Stimulated activated effector memory CD8-positive, alpha-beta T cell treated with anti-CD3 and anti-CD28 coated beads, Interleukin-12 subunit alpha, Interleukin-12 subunit beta, amount 100 ng/mL, for 72 hours (primary cell): ENCODE measurements around the gene TMEM129.
A peak's percentile ranks its signal among the peaks of the same experiment; 100 is the strongest.

ENCODE experiments used
- ATAC-seq: fragments of 150-1000 bp; cut with Tn5 transposase; 2 replicates; pipeline ENCODE4 v1.10.0; 2021
- DNase-seq, 2 donors: peaks; one replicate each; pipeline ENCODE4 v3.0.0; 2021 to 2022; ENCODE audit warnings: low spot score in 2 of 2
- H3K27ac Mint-ChIP-seq: one replicate; pipeline ENCODE4 v1.8.0; 2022; ENCODE audit warnings: mild to moderate bottlenecking, mixed read lengths
- H3K36me3 Mint-ChIP-seq: one replicate; pipeline ENCODE4 v1.8.0; 2022; ENCODE audit warnings: mild to moderate bottlenecking, mixed read lengths
- H3K4me1 Mint-ChIP-seq: one replicate; pipeline ENCODE4 v1.8.0; 2022; ENCODE audit warnings: mixed read lengths
- H3K4me3 Mint-ChIP-seq: one replicate; pipeline ENCODE4 v1.8.0; 2022; ENCODE audit warnings: mild to moderate bottlenecking, mixed read lengths
- H3K9me3 Mint-ChIP-seq: one replicate; pipeline ENCODE4 v1.8.0; 2022; ENCODE audit warnings: mixed read lengths

The TMEM129 gene, protein sequence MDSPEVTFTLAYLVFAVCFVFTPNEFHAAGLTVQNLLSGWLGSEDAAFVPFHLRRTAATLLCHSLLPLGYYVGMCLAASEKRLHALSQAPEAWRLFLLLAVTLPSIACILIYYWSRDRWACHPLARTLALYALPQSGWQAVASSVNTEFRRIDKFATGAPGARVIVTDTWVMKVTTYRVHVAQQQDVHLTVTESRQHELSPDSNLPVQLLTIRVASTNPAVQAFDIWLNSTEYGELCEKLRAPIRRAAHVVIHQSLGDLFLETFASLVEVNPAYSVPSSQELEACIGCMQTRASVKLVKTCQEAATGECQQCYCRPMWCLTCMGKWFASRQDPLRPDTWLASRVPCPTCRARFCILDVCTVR

DNA sequence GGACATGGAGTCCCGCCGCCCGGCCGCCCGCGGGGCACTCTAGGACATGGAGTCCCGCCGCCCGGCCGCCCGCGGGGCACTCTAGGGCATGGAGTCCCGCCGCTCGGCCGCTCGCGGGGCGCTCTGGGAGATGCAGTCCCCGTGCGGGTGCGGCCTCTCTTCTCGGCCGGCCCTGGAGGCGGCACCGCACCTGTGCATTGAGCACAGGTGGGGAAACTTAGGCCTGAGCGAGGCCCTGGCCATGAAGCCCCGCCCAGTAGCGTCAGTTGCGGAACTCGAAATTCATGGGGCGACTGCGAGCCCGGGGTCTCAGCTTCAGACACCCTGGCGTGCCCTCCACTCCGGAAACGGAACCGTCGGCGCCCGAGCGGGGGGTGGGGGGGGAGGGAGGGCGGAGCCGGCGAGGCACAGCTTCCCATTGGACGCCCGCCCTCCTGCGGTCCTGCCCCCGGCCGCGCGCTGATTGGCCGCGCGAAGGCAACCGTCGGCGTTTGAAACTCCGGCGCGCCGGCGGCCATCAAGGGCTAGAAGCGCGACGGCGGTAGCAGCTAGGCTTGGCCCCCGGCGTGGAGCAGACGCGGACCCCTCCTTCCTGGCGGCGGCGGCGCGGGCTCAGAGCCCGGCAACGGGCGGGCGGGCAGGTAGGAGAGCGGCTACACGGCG is at the start of gene TMEM129, which contains the start of gene TACC3:
TSS of gene TMEM129 (minus strand) at position 321 of the 663 bp plus-strand sequence. CDS start 486 bp downstream, outside the sequence.
TSS of gene TACC3 (plus strand) at position 519 of the 663 bp plus-strand sequence. CDS start 1,901 bp downstream, outside the sequence.
- peak; percentile 76 to 95 for DNase-seq
- peak within 1 kb of the TSS; percentile 99 for H3K4me3 Mint-ChIP-seq
- peaks cover 54% of the 10 kb centered on the region for H3K4me1 Mint-ChIP-seq
- no peaks in the 10 kb centered on the region for H3K9me3 Mint-ChIP-seq
- peak; percentile 85 for ATAC-seq
- H3K27ac Mint-ChIP-seq: peak within 1 kb of the TSS; percentile 97
- peaks cover 66% of the 10 kb centered on the region for H3K36me3 Mint-ChIP-seq

DNA sequence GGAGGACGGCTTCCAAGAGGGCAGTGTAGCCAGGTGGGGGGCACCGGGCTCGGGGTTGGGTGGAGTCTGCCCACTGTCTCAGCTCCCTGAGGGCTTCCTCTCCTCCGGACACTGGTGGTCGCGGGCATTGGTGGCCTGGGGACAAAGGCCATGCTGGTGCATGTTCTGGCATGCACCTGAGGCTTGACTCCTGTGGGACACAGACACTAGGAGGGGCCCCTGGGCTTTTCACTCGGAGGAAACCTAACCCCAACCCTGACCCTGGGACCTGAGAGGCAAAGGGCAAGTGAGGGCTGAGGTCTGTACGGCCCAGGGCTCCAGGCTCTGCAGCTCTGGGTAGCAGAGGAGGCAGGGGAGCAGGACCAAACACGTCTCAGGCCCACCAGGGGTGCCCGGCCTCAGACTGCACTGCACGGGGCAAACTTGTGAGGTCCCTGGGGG is 49.7 kb upstream of the TMEM129 start:
- DNase-seq (no peak), ATAC-seq (no peak)
- Mint-ChIP-seq H3K9me3 (no peaks in the 10 kb centered on the region), H3K36me3 (no peaks in the 10 kb centered on the region), H3K4me1 (peaks cover 5% of the 10 kb centered on the region), H3K27ac (no peak overlapping the region), H3K4me3 (no peak overlapping the region)

DNA sequence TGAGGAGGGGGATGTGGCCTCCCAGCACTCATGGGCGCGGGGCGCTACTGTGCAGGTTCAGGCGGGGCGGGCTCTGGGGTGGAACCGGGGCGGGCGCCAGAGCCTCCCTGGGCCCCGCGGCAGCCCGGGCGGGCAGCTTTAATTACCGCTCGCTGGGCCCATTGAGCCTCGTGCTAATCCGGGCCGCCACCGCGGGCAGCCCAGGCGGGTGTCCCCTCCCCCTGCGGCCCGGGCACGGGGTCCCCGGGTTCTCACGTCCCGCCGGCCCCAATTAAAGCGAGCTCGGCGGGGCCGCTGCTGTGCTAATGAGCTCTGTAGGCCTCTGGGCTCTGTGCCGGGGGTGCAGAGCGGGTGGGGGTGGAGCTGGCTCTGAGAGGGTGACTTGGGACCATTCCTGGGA is 49.1 kb upstream of the TMEM129 start:
- Mint-ChIP-seq H3K36me3 (no peaks in the 10 kb centered on the region), H3K4me3 (no peak overlapping the region), H3K4me1 (peaks cover 5% of the 10 kb centered on the region), H3K9me3 (no peaks in the 10 kb centered on the region), H3K27ac (no peak overlapping the region)
- DNase-seq: no peak
- ATAC-seq: no peak

DNA sequence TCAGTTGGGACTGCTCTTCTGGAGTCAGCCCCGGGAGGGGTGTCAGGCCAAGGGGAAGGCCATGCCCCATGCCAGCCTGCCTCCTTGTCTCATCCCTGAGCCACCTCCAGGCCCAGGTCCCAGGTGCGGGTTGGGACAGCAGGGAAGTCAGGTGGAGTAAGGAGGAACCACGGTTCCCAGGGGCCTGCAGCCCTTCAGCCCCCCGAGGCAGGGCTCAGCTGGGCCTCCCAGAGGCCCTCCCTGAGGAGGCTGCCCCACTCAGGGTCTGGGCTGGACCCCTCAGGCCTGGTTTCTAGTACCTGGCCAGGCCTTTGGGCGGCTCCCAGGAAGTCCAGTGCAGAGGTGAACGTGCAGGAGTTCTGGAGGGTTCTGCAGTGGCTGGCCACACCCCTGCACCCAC is 48.6 kb upstream of the TMEM129 start:
- peaks cover 5% of the 10 kb centered on the region for H3K4me1 Mint-ChIP-seq
- DNase-seq: no peak
- ATAC-seq: no peak
- no peak overlapping the region for H3K4me3 Mint-ChIP-seq
- no peaks in the 10 kb centered on the region for H3K9me3 Mint-ChIP-seq
- H3K27ac Mint-ChIP-seq: no peak overlapping the region
- no peaks in the 10 kb centered on the region for H3K36me3 Mint-ChIP-seq

DNA sequence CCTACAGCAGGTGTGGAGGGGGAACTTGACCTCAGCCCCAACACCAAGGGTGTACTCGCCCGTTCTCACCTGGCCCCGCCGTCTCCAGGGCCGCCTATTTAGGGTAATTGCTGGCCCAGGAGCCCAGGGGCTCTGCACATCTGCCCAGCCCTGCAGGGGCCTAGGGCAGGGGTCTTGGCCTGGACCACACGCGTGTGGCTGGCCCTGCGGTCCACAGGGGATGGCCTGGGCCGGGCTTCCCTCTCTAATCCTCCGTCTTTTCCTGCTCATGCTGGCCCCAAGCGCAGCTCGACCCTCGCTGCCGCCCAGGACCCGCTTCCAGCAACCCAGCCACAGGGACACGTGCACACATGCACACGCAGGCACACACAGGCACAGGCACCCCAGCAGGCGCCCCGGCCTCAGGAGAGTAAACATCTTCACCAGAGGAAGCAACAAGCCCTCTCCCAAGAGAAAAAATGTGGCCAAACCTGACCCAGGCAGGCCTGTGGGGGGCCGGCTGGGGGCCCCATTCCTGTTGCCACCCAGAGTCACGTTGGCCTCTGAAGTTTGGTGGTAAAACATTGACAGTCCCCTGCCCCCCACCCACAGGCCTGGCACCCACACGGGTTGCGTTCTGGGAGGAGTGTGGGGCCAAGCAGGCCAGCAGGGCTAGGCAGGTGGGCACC is 47.4 kb upstream of the TMEM129 start:
- H3K4me3 Mint-ChIP-seq: peak overlapping the region; percentile 55

DNA sequence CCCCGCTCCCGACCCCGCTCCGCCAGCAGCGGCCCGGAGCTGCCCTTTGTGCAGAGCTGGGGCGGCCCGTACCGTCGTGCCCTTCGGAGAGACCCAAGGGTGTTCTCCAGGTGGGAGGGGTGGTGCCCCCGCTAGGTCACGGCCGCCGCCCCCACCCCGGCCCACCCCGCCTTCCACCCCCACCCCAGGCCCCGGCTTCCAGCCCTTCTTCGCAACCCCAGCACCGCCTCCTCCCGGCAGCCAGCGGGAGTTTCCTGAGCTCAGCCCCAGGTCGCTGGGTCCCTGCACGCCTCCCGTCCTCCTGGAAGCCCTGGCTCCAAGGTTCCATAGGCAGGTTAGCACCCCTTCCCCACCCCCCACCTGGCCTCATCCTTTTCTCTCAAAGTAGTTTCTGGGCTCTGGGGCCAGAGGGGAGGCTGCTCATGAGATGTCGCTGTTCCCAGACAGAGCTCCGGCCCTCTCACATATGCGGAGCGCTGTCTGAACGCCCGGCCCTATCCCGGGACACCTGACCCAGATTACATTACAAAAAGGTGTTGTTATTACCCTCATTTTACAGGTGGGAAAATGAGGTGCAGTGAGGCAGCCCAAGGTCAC is 46.7 kb upstream of the TMEM129 start:
- no peak overlapping the region for H3K27ac Mint-ChIP-seq
- no peaks in the 10 kb centered on the region for H3K36me3 Mint-ChIP-seq
- H3K4me3 Mint-ChIP-seq: peak overlapping the region; percentile 55
- ATAC-seq: peak; percentile 14
- no peaks in the 10 kb centered on the region for H3K9me3 Mint-ChIP-seq
- peaks cover 5% of the 10 kb centered on the region for H3K4me1 Mint-ChIP-seq
- no peak for DNase-seq

More for the DNA sequence above, 47.4 kb upstream of the TMEM129 start:
- DNase-seq: no peak
- Mint-ChIP-seq H3K36me3 (no peaks in the 10 kb centered on the region), H3K9me3 (no peaks in the 10 kb centered on the region), H3K27ac (no peak overlapping the region), H3K4me1 (peaks cover 5% of the 10 kb centered on the region)
- ATAC-seq: no peak

DNA sequence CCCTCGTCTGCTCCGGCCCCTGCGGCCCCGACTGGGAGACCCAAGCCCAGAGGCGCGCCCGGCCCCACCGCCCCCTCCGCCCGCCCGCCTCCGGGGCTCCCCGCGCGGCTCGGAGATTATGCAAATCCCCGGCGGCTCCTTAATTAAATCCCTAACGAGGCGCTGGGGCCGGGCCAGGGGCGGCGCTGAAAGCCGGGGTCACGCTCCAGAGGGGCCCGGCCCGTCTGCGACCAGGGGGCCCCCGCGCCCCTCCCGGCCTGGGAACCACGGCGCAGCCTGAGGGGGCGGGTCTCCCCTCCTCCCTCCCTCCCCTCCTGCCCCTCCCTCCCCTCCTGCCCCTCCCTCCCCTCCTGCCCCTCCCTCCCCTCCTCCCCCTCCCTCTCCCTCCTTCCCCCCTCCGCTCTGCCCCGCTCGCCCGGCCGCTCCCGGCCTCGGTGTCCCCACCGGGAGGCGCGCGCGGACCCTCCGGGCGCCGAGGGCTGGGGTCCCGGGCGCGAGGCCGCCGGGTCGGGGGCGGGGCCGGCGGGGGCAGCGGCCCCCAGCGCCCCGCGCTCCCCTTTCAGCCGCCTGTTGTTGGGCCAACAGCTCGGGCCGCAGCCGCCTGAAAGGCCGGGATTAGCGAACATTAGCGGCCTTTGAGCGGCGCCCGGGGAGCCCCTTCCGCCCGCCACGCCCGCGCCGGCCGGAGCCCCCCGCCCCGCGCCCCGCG is 46.1 kb upstream of the TMEM129 start:
- Mint-ChIP-seq H3K4me1 (peaks cover 5% of the 10 kb centered on the region), H3K27ac (no peak overlapping the region), H3K4me3 (peak overlapping the region; percentile 55), H3K9me3 (no peaks in the 10 kb centered on the region), H3K36me3 (no peaks in the 10 kb centered on the region)
- DNase-seq (no peak), ATAC-seq (no peak)

DNA sequence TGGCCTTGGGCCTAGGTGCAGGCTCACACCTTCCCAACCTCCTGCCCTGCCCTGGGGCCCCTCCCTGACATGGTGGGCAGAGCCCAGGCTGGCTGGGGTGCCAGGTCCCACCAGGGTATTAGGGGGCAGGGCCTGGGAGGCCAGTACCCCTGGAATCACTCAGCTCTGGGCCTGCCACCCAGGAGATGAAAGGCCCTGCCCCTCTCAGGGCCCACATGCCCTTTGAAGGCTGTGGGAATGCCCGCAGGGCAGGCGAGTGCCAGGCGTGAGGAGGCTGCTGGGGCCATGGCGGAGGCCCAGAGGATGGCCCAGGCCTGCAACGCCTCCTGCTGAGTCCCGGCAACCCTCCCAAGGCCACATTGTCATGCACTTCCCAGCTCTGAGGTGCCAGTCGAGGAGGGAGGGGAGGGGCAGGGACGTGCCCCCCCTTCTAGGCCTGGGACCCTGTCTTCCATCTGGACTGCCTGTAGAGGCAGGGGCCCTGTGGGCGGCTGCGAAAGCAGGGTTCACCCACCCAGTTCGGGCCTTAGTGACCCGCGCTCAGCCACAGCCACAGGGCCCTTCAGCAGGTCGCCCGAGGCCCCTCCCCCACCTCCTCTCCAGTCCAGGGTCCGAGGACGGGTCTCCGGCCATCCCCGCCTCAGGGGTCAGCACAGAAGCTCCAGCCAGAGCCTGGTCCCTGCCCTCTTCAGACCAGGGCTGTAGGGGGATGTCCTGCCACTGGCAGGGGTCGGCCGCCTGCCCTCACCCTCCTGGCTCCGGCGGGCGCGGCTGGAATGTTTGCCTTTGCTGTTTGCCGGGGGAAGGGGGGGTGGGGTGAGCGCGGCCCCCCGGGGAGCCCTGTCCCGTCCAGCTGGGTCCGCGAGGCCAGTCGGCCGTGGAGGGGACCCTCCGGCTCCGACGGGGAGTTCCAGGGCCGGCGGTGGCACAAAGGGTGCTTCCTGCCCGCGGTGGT is 45.3 kb upstream of the TMEM129 start:
- ATAC-seq (peak; percentile 1), DNase-seq (no peak)

DNA sequence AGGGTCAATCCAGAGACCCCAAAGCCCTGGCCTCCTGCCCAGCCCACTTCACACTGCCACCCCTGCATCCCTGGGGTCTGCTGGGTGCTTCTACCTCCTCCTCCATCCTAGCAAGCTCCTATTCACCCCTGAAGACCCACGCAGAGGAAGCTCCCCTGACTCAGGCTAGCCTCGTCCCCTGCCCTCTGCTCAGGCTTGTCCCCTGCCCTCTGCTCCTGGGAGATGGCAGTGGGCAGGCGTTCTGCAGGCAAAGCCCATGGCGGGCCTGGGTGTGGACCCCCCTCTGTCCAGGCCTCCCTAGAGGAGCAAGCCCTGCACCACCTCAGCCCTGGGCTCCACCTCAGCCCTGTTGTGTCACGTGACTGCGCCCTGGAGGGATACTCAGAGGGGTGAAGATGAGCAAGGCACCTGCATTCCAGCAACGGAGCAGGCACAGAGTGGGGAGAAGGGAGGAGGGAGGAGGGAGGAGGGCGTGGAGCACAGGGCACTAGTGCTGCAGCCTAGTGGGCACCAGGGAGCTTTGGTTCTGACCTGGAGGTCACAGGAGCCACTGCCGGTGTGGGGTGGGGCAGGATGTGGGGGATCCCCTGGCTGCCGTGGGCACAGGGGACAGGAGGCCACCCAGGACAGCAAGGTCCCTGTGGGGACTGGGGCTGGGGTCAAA is 44.4 kb upstream of the TMEM129 start:
- ATAC-seq: no peak
- H3K4me3 Mint-ChIP-seq: no peak overlapping the region

More for the DNA sequence above, 45.3 kb upstream of the TMEM129 start:
- Mint-ChIP-seq H3K36me3 (no peaks in the 10 kb centered on the region), H3K4me1 (peaks cover 5% of the 10 kb centered on the region), H3K27ac (no peak overlapping the region), H3K9me3 (no peaks in the 10 kb centered on the region), H3K4me3 (no peak overlapping the region)

DNA sequence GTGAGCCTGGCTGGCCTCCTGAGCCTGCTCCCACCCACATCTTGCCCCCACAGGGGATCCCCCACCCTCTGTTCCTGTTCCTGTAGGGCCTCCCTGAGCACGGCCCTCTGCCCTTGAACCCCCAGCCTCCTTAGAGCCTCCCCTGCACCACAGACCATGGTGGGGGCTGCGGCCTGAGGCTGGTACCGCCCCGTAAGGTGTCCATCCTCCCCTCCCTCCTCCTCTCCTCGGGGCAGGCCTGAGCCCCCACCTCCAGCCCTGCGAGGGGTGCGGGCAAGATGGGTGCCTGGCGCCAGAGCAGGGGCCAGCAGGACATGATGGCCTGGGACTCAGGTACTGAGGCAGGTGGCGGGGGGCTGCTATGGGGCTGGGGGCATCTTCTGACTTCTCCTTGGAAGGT is 43.5 kb upstream of the TMEM129 start:
- Mint-ChIP-seq H3K9me3 (no peaks in the 10 kb centered on the region), H3K27ac (no peak overlapping the region), H3K4me1 (peaks cover 5% of the 10 kb centered on the region), H3K4me3 (no peak overlapping the region), H3K36me3 (no peaks in the 10 kb centered on the region)
- ATAC-seq (no peak), DNase-seq (no peak)

More for the DNA sequence above, 44.4 kb upstream of the TMEM129 start:
- DNase-seq: no peak
- Mint-ChIP-seq H3K27ac (no peak overlapping the region), H3K36me3 (no peaks in the 10 kb centered on the region), H3K4me1 (peaks cover 5% of the 10 kb centered on the region), H3K9me3 (no peaks in the 10 kb centered on the region)

DNA sequence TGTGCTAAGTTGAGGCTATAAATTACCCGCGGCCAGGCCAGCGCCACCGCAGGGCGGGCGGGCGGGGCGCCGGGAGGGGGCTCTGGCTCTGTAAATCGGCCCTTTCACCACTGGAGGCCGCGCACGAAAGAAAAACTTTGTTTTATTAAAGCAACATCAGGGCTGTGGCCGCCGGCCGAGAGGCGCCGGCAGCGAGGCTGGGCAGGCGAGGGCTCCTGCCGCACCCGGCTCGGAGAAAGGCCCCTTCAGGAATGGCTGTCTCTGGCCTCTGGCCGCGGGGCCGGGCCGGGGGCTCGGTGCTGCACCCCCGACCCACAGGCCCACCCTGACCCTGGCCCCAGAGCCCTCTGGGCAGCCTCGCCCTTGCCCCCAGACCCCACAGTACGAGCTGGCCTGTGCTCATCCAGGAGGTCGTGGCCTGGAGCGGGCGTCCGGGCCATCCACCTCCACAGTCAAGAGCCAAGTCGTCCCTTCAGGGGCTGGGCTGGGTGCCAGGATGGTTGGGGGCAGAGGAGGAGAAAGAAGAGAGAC is 42.5 kb upstream of the TMEM129 start:
- H3K36me3 Mint-ChIP-seq: no peaks in the 10 kb centered on the region
- H3K4me1 Mint-ChIP-seq: peaks cover 4% of the 10 kb centered on the region
- ATAC-seq (no peak), DNase-seq (no peak)
- no peaks in the 10 kb centered on the region for H3K9me3 Mint-ChIP-seq
- no peak overlapping the region for H3K4me3 Mint-ChIP-seq
- H3K27ac Mint-ChIP-seq: no peak overlapping the region

DNA sequence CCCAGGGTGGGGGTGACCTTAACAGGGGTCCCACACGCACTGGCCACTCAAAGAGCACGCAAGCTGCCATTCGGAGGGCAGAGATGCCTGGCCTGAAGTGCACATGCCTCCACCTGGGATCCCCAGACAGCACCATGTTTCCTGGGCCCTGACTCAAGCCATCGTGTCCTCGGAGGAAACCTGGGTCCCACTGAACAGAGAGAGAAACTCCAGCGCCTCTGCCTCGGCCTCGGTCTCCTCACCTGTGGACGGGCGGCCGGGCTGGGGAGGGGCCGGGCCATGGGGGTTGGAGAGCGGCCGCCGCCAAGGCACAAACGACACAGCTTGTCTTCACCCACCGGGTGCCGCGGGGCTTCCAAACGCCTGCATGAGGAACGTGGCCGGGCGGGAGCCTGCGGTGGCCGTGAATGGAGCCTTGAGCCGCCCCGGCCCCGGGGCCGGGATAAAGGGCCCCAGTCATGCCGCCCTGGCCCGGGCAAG is 42.0 kb upstream of the TMEM129 start:
- Mint-ChIP-seq H3K4me1 (no peaks in the 10 kb centered on the region), H3K4me3 (no peak overlapping the region), H3K36me3 (no peaks in the 10 kb centered on the region), H3K9me3 (no peaks in the 10 kb centered on the region), H3K27ac (no peak overlapping the region)
- ATAC-seq (no peak), DNase-seq (no peak)
